Heart left ventricle (tissue), 16 donors: ENCODE measurements around the gene SAMD10. TPM values are rescaled to one million over a fixed set of nuclear protein-coding genes. Genes with fewer than 3 reads are reported as not detected.

ENCODE experiments used
- ATAC-seq, 4 donors: fragments of 200-7000 bp; cut with Tn5 transposase; one replicate each; pipeline ENCODE4 v1.9.1; 2020 to 2022; ENCODE audit warnings: moderate library complexity in 4 of 4, mild to moderate bottlenecking in 3 of 4, moderate number of reproducible peaks in 1 of 4
- DNase-seq, 5 donors: peaks; one replicate each; pipeline ENCODE4 v3.0.0-alpha.2; 2020
- H3K27ac ChIP-seq, 12 donors: fragments of 200-600 bp; sonication (generic) in 4 of 12; one replicate each; pipeline versions ENCODE4 v1.5.0 to v1.8.0; 2016 to 2022; ENCODE audit warnings: mild to moderate bottlenecking in 2 of 12
- H3K27me3 ChIP-seq, 9 donors: fragments of 200-600 bp; sonication (generic) in 2 of 9; one replicate each; pipeline versions ENCODE4 v1.5.1 to v1.8.0; 2016 to 2022; ENCODE audit warnings: mild to moderate bottlenecking in 3 of 9
- H3K36me3 ChIP-seq, 9 donors: fragments of 200-600 bp; sonication (generic) in 2 of 9; one replicate each; pipeline versions ENCODE4 v1.5.0 to v1.8.0; 2018 to 2022; ENCODE audit warnings: mild to moderate bottlenecking in 2 of 9
- H3K4me1 ChIP-seq, 12 donors: fragments of 200-600 bp; sonication (generic) in 4 of 12; one replicate each; pipeline versions ENCODE4 v1.5.0 to v1.8.0; 2016 to 2022; ENCODE audit warnings: mild to moderate bottlenecking in 3 of 12
- H3K4me3 ChIP-seq, 12 donors: fragments of 200-600 bp; sonication (generic) in 4 of 12; one replicate each; pipeline versions ENCODE4 v1.5.0 to v1.8.0; 2017 to 2022; ENCODE audit warnings: mild to moderate bottlenecking in 9 of 12, moderate library complexity in 4 of 12
- H3K9me3 ChIP-seq, 12 donors: fragments of 200-600 bp; sonication (generic) in 4 of 12; one replicate each; pipeline versions ENCODE4 v1.5.0 to v1.8.0; 2016 to 2022; ENCODE audit warnings: mild to moderate bottlenecking in 1 of 12
- CTCF ChIP-seq, 12 donors: fragments of 200-600 bp; sonication (generic) in 4 of 12; IDR thresholded peaks; one replicate each; pipeline versions ENCODE4 v1.5.0 to v1.8.0; 2018 to 2022; ENCODE audit warnings: antibody characterized with exemption in 12 of 12, mild to moderate bottlenecking in 5 of 12
- POLR2A ChIP-seq, 2 donors: fragments of 450-650 bp; IDR thresholded peaks; one replicate each; pipeline ENCODE4 v1.6.1; 2017; ENCODE audit warnings: antibody characterized with exemption in 2 of 2, mild to moderate bottlenecking in 2 of 2, moderate library complexity in 2 of 2
- WGBS, 4 donors: extraction: QIAGEN DNeasy Blood & Tissue Kit in 2 of 4; methylation state at CpG; one replicate each; pipeline versions ENCODE4 v1.1.5 to v1.1.7; 2013 to 2018; 5-methylcytosine and 5-hydroxymethylcytosine counted together
- intact Hi-C, 10 donors: fragments of 100-400 bp; cut with DNase I; formaldehyde crosslinking; loops; one replicate each; pipeline versions ENCODE4 v1.11.1 to v1.14.2; 2022
- polyA plus RNA-seq, 2 donors: library from polyadenylated mRNA; stranded (reverse); fragments of 200-250 nt; gene quantifications; one replicate each; pipeline ENCODE4 v1.2.3, GENCODE V29; 2013
- total RNA-seq, 9 donors: library from RNA; depleted of rRNA in 2 of 9; stranded (reverse); fragments of >200 nt in 2 of 9; fragmentation: NEBNext Ultra II Directional in 3 of 9; extraction: Animal tissue kit (Norgen Biotek cat#: 25700) in 3 of 9; gene quantifications; one replicate each; pipeline versions ENCODE4 v1.1.0 to v1.2.4, GENCODE V29; 2016 to 2023
- donor health status: ischemic (EF 13 %, LVEDD 7.1; RV severe dilation, severe dysfunction).
- donor health status: healthy with polysubstance abuse.
- donor health status: DM: no; HTN: yes; CAD: no.
- donor health status: DM: no; HTN: no; CAD: no.
- donor health status: ischemic (EF 25% LVEDD 6.9; RV normal size, moderate dysfunction).
- donor health status: ischemic (EF 25% LVEDD 5.7; RV mildly dilated, moderate dysfunction).
- donor health status: healthy.
- donor health status: DM: yes; HTN: yes; CAD: no.
- donor health status: ischemic (EF 35%, LVEDD 5.7; RV mildly dilated, moderate dysfunction).
- donor health status: nonischemic (EF 11% LVEDD 7.7; RV severe dilation, severe dysfunction).
- donor health status: DM: yes; HTN: yes; CAD: no.
- donor health status: PGD.
- donor health status: ischemic (EF 29% LVEDD 5.4; RV normal size, mild dysfunction).
- donor health status: nonischemic (EF 23%, LVEDD 6.1; RV moderate dilation, normal function).

The SAMD10 gene
- total and polyA plus RNA-seq, 11 donors, result 3.1 to 6.3 (median 4.7) TPM

DNA sequence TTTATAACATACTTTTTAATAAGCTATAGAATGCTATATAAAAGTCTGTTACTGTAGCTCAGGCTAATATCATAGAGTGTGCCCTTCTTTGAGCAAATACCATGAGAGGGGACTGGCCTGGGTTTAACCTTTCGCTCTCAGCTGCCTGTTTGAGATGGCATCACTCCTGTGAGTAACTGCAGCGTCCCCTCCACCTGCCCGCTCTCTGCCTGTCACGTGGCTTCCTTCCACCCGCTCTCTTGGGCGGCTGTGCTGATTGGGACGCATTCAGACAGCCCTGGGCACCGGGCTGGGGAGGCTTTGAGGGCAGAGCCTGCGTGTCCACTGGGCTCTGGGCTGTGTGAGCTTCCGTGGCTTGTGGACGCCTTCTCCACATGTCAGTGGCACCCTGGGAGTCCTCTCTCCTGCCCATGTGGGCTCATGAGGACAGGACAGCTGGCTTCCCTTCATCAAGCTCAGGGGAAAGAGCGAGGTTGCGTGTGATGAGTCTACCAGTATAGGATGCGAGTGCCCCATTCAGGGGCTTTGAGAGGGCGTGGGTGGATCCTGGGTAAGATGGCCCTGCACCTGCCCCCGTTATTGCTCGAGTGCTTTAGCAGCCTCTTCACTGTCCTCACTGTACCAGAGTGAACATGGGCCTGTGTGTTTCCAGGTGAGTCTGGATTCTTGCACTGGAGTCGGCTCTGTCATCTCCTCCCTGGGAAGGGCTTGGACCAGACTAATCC lies 45.8 kb upstream of the SAMD10 start:
- ATAC-seq (no peak), DNase-seq (no peak)
- TF ChIP-seq POLR2A (IDR thresholded peaks at IDR 0.05) (no peak), CTCF (IDR thresholded peaks at IDR 0.05) (no peak)
- no peak overlapping the region for H3K27ac ChIP-seq
- WGBS, 4 donors, result 96 to 97% (median 97%) methylated on average over 16 to 18 of the region's 18 CpGs
- H3K27me3 ChIP-seq, result no peaks in the 10 kb centered on the region
- H3K4me1 ChIP-seq, result no peaks in the 10 kb centered on the region
- no peak overlapping the region for H3K4me3 ChIP-seq
- intact Hi-C loops, result no loop called here
- peaks cover 6 to 96% (median 94%) of the 10 kb centered on the region in 9 donors for H3K36me3 ChIP-seq
- no peaks in the 10 kb centered on the region for H3K9me3 ChIP-seq

GRCh38 chr20:64024141-64024990 lies 44.9 kb upstream of the SAMD10 start:
- TF ChIP-seq CTCF (IDR thresholded peaks at IDR 0.05) (no peak), POLR2A (IDR thresholded peaks at IDR 0.05) (no peak)
- DNase-seq, result no peak
- intact Hi-C loops, result loop anchor here in 1 of 10 donors (5.0 kb wide), 1 partner anchor 42 kb away; the partner anchor contains the start of gene PRPF6
- no peak for ATAC-seq
- WGBS, 4 donors, result 90 to 92% (median 92%) methylated on average over 17 of the region's 17 CpGs
- Histone ChIP-seq H3K9me3 (no peaks in the 10 kb centered on the region), H3K27me3 (no peaks in the 10 kb centered on the region), H3K4me3 (no peak overlapping the region), H3K36me3 (peaks cover 6 to 96% (median 94%) of the 10 kb centered on the region in 9 donors), H3K4me1 (no peaks in the 10 kb centered on the region), H3K27ac (no peak overlapping the region)

GRCh38 chr20:64023361-64024140 lies 44.1 kb upstream of the SAMD10 start:
- no peak for DNase-seq
- H3K36me3 ChIP-seq, result peaks cover 6 to 96% (median 94%) of the 10 kb centered on the region in 9 donors
- no peak overlapping the region for H3K27ac ChIP-seq
- no peaks in the 10 kb centered on the region for H3K9me3 ChIP-seq
- no peaks in the 10 kb centered on the region for H3K4me1 ChIP-seq
- TF ChIP-seq CTCF (IDR thresholded peaks at IDR 0.05) (no peak), POLR2A (IDR thresholded peaks at IDR 0.05) (no peak)
- no peak overlapping the region for H3K4me3 ChIP-seq
- intact Hi-C loops, result loop anchor here in 1 of 10 donors (5.0 kb wide), 1 partner anchor 41 kb away; the partner anchor contains the start of gene PRPF6
- no peak for ATAC-seq
- 91 to 94% (median 92%) methylated on average over 12 to 15 of the region's 15 CpGs for WGBS, 4 donors
- no peaks in the 10 kb centered on the region for H3K27me3 ChIP-seq
